ENCODE data around the gene STAMBP.

DNA sequence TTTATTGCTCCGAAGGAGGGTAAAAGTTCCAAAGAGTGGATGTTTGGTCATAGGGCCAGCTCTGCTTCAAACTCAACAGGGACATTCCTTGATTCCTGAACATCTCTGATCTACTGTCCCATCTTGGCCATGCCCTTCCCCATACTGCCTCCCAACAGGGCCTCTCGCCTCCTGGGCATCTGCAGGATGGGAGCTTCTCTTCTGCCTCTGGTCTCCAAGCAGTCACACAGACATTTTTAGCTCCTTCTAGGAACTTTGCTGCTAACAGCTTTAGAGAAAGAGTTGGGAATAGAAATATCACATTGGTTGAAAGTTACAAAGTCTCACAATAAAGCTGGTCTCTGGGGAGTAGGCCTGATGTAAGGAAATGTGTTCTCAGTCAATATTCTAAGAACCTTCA, 88.5 kb downstream of the STAMBP start:
- TF ChIP-seq EZH2 (IDR thresholded peaks at IDR 0.05) (no peak), POLR2AphosphoS5 (IDR thresholded peaks at IDR 0.05; ENCODE audit: borderline replicate concordance, low read depth, low read length) (no peak), FOXP2 (optimal IDR thresholded peaks at IDR 0.05; ENCODE audit: control extremely low read depth, extremely low read length, insufficient read depth) (no peak)
